Stimulated activated CD8-positive, alpha-beta memory T cell treated with anti-CD3 and anti-CD28 coated beads, Interleukin-2, amount 100 ng/mL, for 48 hours (primary cell): ENCODE measurements around the gene TTC28.

Experiments used
- DNase-seq, 2 donors: peaks; one replicate each; pipeline ENCODE4 v3.0.0-alpha.2; 2020; ENCODE audit warnings: low read depth in 2 of 2

TTC28 gene

DNA sequence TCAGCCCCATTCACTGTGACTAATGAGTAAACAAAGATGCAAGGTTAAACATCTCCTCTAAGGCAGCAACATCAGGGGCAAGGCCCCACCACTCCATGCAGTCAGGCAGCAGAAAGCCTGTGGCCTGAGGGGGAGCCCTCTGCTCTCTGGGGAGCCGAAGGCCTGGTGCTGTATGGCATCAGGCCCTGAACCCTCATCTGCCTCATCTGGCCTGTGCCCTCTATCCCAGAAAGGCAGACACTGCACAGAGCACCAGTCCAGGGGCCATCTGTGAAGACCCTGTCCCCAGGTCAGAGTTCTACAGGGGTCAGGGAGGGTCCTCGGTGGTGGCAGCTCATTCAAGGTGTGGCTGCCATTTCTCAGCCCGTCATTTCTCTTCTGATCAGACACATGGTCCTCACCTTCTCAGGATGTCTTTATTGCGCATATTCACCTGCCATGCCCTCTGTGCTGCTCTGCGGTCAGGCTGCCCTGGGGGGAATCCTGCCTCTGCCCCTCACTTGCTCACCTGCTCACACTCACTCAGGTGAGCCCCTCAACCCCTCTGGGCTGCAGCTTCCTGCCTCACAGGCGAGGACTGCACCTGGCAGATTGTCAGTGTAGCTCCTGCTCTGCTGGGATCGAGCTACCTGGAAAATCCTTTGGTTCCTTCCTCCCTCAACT lies 657.5 kb downstream of the TTC28 start:
- DNase-seq: no peak

DNA sequence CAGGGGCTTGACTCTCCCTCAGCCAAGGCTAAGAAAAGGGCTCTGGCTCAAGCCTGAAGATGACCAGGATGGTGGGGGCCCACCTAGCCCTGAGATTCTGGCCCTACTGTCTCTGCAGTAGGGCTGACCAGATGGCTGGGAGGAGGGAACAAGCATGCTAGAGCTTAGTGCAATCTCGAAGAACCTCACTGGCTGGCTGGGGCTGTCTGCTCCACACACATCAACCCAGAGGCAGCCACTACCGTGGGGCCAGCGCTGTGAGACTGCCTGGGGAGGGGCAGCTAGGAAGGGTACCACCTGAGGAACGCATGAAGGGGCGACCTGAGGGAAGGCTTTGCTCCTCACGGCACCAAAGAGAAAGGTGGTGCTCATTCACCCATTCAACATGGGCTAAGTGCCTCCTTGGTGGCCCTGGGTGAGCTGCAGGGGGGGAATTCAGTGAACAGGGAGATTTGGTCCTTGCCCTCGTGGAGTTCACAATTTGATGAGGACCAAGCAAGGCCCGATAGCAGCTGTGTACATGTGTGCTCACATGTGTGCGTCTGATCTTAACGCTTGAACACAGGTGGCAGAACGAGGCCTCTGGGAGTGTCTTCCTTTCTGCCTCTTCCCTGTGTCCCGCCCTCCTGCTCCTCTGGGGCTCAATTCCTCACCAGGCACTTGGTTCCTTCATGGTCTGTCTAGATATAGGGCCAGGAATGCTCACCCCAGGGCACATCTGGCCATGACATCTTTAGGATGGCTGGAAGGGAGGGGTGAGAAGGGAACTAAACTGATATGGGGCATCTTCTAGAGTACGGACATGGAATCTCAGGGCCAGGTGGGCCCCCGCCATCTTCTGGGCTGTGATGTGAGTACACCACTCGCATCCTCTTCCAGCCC lies 658.3 kb downstream of the TTC28 start:
- DNase-seq: no peak

DNA sequence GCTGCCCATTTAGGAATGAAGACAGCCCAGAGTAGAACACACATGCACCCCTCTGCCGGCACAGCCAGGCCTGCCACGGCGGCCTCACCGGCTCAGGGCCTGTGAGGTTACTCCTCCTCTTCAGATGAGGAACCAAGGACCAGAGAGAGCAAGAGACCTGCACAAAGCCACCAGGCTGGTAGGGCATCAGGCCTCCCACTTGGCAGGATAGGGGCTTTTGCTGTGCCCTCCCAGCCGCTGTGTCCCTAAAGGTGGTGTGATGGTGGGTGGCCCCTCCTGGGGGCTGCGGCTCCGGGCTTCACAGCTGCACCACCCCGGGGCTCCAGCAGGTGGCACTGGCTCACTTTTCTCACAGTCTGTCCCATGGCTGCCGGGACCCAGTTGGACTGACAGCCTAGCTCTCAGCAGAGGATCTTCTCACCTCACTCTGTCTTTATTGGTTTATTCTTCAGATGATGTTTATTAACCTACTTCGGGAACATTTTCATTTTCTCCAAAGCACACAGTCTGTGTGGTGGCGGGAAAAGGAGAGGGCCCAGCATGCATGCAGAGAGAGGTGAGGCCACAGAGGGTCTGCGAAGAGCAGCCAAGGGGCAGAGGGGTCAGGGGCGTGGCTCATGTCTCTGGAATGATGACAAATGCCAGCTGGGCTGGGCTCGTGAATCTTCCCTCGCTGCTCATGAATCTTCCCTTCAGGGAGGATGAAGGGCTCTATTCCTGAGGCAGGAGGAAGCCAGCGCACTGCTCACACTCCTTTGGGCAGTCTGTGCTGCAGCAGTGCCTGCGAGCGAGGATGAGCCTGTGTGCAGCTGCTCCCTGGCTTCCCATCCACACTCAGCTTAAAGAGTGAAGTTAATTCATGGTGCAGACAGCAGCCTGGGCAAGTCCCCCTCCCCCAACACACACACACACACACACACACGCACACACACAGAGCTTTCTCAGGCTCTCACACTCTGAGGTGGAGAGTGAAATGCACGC lies 659.5 kb downstream of the TTC28 start:
- DNase-seq: peak; percentile 56 to 61

DNA sequence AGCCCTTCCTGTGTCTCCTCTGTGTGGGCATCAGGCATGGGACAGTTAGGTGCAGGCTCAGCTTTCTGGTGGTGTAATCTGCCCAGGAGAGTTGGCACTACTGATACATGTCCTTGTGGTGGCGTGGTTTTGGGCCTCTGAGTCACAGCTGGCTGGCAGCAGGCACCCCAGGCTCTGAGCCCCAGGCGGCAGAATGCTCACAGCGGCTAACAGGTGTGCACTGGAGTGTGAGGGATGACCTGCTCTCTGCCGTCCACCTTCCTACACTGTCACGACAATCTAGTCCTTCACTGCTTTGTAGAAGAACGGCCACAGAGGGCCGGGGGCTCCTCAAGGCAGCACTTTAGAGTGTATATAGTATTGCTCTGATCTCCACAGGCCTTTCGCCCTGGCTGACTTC lies 660.3 kb downstream of the TTC28 start:
- DNase-seq: no peak

DNA sequence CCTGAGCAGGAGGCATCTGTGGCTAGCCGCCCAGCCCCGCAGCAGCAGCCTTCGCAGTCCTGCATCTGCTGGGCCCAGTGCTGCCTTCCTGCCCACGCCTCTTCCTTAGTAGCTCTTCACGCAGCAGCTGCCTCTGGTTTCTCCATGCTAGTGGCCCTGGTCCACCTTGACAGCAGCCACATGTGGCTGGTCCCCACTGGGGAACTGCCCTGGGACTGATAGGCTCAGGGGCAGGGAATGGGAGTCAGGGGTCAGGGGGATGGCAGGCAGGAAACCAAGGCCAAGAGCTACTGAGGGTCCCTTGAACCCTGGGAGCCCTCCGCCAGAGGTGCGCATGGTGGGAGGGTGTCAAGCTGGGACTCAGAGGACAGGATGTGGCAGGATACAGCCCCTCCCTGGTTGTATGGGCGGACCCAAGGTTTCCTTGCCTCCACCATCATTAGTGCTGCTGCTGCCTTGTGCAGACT lies 661.1 kb downstream of the TTC28 start:
- DNase-seq: no peak

DNA sequence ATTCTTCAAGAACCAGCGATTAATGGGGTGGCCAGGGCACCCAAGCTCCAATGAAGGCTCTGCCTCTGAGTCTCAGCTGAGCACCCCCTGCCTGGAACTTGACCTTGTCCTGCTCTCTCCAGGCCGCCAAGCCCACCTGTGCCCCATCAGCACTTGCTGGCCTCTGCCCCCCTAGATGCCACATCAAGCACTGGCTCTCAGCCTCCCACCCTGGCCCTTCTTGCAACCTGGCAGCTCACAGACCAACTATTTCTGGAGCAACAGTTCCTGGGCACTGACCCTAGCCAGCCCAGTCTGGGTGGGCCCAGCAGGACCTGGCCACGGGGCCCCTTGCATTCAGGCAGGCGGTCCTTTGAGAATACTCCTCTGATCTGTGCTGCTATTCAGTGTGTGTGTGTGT lies 661.8 kb downstream of the TTC28 start:
- DNase-seq: no peak

DNA sequence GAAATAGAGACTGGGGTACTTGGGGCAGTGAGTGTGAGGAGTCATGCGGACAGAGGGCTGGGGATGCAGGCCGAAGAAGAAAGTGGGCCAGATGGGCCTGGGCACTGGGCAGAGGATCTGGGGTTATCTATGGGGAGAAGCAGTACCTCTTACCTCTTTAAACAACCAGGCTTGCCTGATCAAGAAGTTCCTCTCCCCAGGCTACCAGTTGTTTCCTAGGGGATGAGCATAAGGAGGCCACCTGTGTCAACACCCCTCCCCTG lies 662.2 kb downstream of the TTC28 start:
- no peak for DNase-seq

DNA sequence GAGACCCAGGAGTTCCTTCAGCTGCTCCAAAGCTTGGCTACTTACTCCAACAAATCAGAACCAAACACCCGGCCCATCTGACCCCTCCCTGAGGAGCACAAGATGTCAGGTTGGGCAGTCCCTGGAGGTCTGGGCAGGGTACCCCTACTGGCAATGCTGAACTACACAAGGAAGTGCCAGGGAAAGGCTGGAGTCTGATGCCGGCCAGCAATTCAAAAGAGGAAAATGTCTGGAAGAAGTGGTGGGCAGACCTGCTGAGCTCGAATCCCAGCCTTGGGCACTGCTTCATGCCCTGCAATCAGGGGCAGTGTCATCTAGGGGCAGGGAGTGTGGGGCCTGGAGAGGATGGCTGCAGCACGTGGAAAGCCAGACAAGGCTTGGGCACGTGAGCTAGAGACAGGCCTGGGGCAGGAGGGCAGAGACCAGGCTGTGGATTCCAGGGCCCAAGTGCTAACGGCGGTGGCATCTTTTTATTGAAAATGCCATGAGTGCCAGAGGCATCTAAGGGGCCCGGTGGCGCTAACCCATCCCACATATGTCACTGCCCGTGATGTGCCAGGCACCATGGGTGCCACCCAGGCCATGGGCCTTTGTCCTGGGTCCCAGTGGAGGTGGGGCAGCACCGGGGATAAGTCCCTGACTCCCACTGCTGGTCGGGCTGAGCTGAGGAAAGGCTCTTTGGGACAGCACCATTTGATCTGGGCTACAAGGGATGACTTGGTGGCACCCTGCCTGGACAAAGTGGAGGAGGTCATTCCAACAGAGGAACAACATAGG lies 662.7 kb downstream of the TTC28 start:
- DNase-seq: no peak

DNA sequence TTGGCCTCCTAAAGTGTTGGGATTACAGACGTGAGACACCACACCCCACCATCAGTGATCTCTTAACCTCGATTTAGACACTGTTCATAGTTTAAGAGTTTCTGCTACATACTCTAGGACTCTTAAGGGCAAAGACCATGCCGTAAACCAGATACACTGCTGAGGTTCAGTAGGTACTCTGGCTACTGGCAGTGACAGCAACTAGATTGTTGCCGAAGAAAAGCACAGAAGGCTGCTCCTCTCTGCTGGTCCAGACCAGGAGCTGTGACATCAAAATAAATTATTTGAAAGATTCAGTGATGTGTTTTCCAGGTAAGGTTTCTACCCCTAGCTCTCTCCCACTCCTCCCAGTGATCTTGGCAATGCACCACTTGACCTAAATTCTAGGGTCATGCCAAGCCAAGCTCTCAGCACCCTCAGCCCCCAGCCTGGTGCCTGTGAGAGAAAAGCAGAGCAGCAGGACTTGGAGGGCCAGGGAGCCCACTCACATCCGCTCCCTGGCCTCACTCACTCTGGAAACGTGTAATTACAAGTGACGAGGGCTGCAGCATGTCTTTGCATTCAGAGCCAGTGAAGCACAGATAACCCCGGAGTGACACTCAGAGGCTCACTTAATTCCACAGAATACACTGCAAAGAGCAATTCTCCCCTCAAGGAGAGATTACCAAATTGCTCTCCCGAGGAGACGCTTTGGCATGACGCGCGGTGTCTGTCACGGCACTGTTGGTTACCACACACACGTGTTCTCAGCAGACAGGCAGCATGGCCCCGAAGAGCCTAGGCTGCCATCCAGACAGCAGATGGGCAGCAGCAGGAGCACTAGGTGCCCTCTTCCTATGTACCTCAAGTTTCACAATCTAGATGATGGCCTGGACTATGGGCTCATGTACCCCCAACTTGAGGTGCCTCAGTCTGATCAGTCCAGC lies 663.7 kb downstream of the TTC28 start:
- DNase-seq: no peak

DNA sequence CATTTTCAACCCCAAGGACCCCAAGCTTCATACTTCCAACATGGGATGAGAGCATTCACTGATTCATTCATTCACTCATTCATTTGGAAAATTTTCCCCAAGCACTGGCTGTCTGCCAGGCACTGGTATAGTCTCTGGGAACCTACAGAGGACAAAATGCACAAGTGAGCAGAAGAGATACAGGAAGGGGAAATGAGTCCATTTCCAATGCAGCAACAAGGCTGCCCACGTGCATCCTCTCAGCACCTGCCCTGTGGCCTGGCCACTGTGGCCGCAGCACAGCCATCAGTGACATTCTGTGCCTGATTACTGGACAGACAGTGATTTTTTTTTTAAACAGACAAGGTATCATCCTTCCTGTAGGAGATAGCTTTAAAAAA lies 664.6 kb downstream of the TTC28 start:
- no peak for DNase-seq

DNA sequence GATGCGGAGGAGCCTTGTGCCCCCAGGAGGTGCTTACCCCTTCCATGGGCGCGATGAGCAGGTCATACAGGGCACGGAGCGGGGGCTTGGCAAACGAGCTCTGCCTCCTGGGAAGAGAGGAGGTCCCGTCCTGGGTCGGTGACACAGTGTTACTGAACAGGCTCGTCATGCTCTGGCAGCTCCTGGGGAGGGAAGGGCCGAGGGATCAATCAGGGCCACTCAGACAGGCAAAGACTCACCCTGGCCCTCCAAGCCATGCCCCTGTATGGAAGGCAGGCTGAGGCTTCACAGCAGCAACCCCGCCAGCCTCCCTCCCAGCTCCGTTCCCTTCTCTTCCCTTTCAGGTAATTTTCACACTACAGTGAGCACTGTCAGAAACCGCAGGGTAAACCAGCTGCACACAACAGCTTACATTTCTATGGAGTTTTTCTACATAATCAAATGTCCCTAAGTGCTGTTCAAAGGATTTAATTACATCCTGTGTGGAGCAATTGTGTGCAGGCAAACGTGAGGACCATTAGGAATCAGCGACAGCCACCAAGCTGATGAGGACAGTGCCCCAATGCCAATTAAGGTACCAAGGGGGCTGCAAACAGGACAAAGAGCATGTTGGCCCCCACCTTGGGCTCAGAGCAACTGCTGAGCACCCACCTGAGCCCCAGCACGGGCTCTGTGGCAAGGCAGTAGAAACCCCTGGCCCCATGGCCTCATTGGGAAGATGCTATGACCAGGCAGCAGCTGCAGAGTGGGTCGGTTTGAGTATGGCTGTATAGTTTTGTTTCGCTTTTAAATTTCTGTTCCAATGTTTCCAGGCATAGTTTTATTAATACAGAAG lies 665.2 kb downstream of the TTC28 start:
- DNase-seq: no peak

DNA sequence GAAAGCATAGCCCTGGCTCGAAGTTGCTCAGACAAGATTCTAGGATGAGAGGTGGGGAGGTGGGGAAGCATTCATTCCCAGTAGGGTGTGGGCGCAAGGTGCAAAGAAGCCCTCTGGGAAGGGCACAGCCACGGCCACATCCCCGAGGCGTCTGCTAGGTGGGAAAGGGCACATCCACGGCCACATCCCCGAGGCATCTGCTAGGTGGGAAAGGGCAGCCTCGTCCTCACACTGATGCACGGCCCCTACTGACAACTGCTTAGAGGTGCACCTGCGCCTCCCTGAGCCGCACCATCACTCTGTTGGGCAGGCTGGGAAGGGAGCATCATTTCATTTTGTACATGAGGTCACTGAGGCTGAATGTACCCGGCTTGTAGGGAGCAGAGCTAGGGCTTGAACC lies 666.0 kb downstream of the TTC28 start:
- DNase-seq: no peak

DNA sequence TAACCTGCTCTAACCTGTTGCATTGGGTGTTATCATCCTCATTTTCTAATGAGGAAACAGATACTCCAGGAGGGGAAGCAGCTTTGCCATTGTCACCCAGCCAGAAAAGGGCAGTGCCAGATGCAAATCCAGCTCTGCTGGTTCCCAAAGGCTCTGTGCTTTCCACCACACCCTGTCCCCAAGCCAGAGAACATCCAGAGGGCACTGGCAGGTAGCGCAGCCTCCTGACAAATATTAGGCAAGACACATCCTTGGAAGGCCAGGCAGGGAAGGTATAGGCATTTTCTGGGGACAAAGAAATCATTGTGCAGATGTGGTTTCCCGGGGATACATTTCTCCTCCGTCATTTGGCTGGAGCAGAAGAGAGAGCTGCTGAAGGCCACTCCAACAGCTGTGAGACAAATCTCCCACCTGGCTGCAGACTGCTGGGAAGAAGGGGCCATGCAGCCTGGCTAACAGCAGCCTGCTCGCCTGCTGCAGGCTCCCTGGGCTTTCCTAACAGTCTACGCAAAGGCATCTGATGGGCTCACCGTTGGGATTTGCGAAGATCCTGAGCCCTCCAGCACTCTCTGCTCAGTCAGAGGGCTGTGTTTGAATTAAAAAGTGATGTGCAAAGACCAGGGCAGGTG lies 666.7 kb downstream of the TTC28 start:
- no peak for DNase-seq

DNA sequence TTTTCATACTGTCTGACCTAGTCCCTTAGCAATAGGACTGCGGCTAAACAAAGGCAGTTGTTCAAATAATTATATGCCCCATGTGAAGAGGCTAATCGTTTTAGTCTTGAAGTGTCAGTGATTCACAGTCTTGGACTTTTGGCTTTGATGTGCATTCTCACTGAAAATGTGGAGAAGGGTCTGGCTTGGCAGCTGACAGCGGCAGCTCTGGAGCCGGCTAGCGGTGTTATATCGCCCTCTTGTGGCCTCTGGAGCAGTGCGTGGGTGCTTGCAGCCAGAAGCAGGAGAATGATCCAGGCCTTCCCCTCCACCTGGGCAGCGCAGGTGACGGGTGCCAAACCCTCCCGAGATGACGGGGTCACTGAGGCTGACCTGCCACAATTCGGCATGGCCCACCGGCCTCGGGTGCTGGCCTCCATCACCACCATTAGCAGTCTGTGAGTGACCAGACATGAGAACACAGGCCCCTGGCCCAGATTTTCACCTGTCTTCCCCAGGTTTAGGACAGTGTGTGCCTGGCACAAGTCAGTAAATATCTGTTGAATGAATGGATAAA lies 670.3 kb downstream of the TTC28 start:
- DNase-seq: peak; percentile 52 to 66

DNA sequence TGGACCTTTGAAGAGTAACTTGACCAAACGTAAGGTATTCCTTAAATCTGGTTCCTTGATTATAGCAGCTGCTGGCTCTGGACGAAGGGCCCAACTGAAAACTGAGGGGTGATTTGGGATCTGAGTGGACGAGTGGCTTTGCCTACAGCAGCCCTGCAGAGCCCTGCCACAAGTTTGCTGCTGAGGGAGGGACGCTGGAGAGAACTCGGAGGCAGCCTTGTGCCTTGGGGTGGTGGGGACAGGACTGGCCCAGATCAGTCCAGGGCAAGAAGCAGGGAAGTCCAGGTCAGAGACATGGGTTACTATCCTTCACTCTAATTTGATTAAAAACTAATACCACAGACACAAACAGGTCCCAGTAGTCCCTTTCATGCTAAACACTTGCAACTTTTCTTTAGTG lies 671.0 kb downstream of the TTC28 start:
- DNase-seq: no peak

DNA sequence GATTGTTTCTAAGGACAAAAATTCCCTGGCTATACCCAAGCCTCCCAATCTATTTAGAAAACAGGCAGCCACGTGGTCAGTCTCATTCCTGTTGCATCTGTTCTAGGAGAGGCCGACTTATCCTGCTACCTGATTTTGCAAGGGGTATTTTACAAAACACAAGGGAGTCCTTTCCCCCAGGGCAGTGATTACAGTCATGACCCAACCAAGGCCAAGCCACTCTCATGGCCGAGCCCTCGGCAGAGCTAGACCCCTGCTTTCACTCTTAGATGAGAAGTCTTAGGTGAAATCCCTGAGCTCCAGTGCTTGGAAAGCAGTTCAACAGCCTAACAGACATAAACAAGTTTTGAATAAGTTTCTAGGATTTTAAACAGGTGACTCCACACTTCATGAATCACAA lies 671.6 kb downstream of the TTC28 start:
- no peak for DNase-seq

DNA sequence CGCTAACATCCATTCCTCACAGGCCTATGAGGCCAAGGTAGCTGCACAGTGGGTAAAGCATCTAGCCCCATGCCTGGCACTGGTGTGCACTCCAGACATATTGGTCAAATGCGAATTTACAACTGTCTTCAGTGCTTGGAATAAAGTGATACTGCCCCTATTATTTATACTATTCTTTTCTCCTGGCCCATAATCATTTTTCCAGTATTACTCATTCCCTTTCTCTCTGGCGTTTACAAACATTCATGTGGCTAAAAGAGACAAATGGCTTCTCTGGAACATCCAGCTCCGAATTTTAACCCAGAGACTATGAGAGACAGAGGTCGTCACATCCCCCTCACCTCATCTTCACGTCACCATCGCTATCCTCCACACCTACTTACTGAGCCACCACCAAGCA lies 673.4 kb downstream of the TTC28 start:
- DNase-seq: no peak

DNA sequence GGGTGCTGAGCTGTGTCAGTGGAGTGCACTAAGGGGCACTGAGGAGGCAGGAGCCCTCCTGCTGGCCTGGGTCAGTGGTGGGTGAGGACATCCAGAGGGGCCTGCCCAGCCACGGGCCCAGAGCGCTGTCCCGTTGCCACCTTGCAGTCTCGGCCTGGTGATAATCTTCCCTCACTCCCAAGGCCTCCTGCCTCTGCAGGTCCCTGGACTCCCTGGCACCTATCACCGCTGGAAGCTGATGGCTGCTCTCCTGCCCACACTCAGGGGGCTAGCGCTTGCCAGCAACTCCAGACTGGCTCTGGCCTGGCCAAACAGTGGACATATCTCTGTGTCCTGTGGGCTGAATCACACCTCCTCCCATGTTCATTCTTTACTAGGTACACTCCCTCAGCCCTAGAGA lies 674.1 kb downstream of the TTC28 start:
- no peak for DNase-seq

DNA sequence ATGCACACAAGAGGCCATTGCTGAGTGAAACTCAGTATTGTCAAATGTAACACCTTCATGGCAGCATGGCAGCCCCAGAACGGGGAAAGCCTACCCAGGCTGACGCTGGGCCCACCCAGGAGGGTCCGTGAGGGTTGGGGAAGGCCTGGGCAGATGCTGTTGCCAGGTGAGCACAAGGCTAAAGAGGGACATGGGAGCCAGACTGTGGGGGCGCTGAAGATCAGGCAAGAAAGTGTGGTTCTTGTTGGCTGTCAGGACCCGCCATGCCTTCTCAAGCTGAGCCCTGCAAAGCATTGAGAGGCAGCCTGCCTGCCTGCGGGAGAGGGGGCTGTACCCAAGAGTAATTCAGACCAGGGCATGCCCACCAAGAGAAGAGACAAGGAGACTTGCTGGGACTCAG lies 675.6 kb downstream of the TTC28 start:
- no peak for DNase-seq
